PC-3 (cell line): ENCODE results near the gene ARHGEF25. TPM values are rescaled to one million over a fixed set of nuclear protein-coding genes. Genes with fewer than 3 reads are reported as not detected.
"Not testable (repeated sequence)": the region's sequence is repeated elsewhere in the genome, so short reads cannot be mapped to it uniquely, and the experiment has no call there.

Experiments used
- ATAC-seq: fragments of 200-7000 bp; cut with Tn5 transposase; 2 replicates; pipeline ENCODE4 v1.9.1; 2020; ENCODE audit warnings: mild to moderate bottlenecking, moderate library complexity
- BruUV-seq: library from RNA; stranded (reverse); fragments of 400-500 nt; replicated peaks from 2 replicates; lab custom pipeline; 2021; lab: Mats Ljungman, UMichigan
- CTCF ChIA-PET: fragments of 300-600 bp; sonication (Branson Sonifier 250); formaldehyde crosslinking; loops from one replicate; lab custom pipeline; 2022; ENCODE audit warnings: antibody characterized with exemption; lab: Charles Lee
- POLR2A ChIA-PET: fragments of 300-600 bp; sonication (Branson Sonifier 250); formaldehyde crosslinking; loops from one replicate; lab custom pipeline; 2022; ENCODE audit warnings: antibody characterized with exemption; ENCODE audit not compliant: unreplicated experiment; lab: Charles Lee
- DNase-seq: peaks from one replicate; pipeline ENCODE4 v3.0.0-alpha.2; 2015
- H2AFZ ChIP-seq: fragments of 300-600 bp; sonication (generic); 2 replicates; pipeline ENCODE4 v1.6.0; 2016; ENCODE audit warnings: antibody characterized with exemption, low read length
- H3F3A ChIP-seq: fragments of 300-600 bp; sonication (generic); one replicate; pipeline ENCODE4 v1.6.0; 2017; ENCODE audit warnings: antibody characterized with exemption, low read length, control low read depth, mild to moderate bottlenecking; ENCODE audit not compliant: unreplicated experiment
- H3K27ac ChIP-seq: fragments of 300-600 bp; sonication (generic); 2 replicates; pipeline ENCODE4 v1.5.1; 2016; ENCODE audit warnings: mild to moderate bottlenecking, low read length
- H3K27me3 ChIP-seq: fragments of 300-600 bp; sonication (generic); 2 replicates; pipeline ENCODE4 v1.6.1; 2016; ENCODE audit warnings: low read length, mixed read lengths
- H3K36me3 ChIP-seq: fragments of 300-600 bp; sonication (generic); 2 replicates; pipeline ENCODE4 v1.6.1; 2016; ENCODE audit warnings: low read depth, mixed run types, low read length, mixed read lengths
- H3K4me1 ChIP-seq: fragments of 300-600 bp; sonication (generic); 2 replicates; pipeline ENCODE4 v1.5.1; 2016; ENCODE audit warnings: low read length; ENCODE audit not compliant: insufficient read depth
- H3K4me2 ChIP-seq: fragments of 300-600 bp; sonication (generic); 2 replicates; pipeline ENCODE4 v1.6.0; 2016; ENCODE audit warnings: low read length
- H3K4me3 ChIP-seq: fragments of 300-600 bp; sonication (generic); 2 replicates; pipeline ENCODE4 v1.5.1; 2016; ENCODE audit warnings: mild to moderate bottlenecking, low read length, mixed read lengths
- H3K79me2 ChIP-seq: fragments of 300-600 bp; sonication (generic); 2 replicates; pipeline ENCODE4 v1.6.1; 2017; ENCODE audit warnings: low read length, mixed read lengths
- H3K9ac ChIP-seq: fragments of 300-600 bp; sonication (generic); 2 replicates; pipeline ENCODE4 v1.6.0; 2016; ENCODE audit warnings: mild to moderate bottlenecking, low read length
- H3K9me2 ChIP-seq: fragments of 300-600 bp; sonication (generic); replicated peaks from 2 replicates; pipeline ENCODE4 v1.6.1; 2016; ENCODE audit warnings: mixed run types, low read length, mixed read lengths
- H3K9me3 ChIP-seq: fragments of 300-600 bp; sonication (generic); 2 replicates; pipeline ENCODE4 v1.6.1; 2016; ENCODE audit warnings: low read length, mixed read lengths
- H4K20me1 ChIP-seq: fragments of 300-600 bp; sonication (generic); 2 replicates; pipeline ENCODE4 v1.6.1; 2016; ENCODE audit warnings: low read length, mixed read lengths
- EZH2 ChIP-seq: fragments of 300-600 bp; sonication (generic); IDR thresholded peaks from one replicate; pipeline ENCODE4 v1.6.1; 2017; ENCODE audit warnings: antibody characterized with exemption, mild to moderate bottlenecking, low read length; ENCODE audit not compliant: unreplicated experiment
- EZH2phosphoT487 ChIP-seq: fragments of 300-600 bp; sonication (generic); IDR thresholded peaks from 2 replicates; pipeline ENCODE4 v1.6.1; 2018; ENCODE audit warnings: mild to moderate bottlenecking, antibody characterized with exemption, low read length, borderline replicate concordance
- intact Hi-C: fragments of 100-400 bp; cut with micrococcal nuclease; formaldehyde crosslinking; loops from 2 replicates; pipeline ENCODE4 v1.9.0; 2023
- total RNA-seq: library from RNA; depleted of rRNA; stranded (reverse); fragments of >200 nt; gene quantifications from 2 replicates; pipeline ENCODE4 v1.2.3, GENCODE V29; 2014
- TF ChIP-seq, protein P1 (sequence below): fragments of 300-600 bp; sonication (generic); conservative IDR thresholded peaks from 2 replicates; pipeline ENCODE4 v1.5.1; 2017; ENCODE audit warnings: antibody characterized with exemption, low read depth, mild to moderate bottlenecking, low read length

ARHGEF25 gene
- total RNA-seq, 1 experiment from 2014 or later = 10.0 TPM

- BruUV-seq = no TSS peak
- H3K79me2 ChIP-seq = no peaks in the 10 kb centered on the region
- no peaks in the 10 kb centered on the region for H3F3A ChIP-seq
- H3K36me3 ChIP-seq = no peaks in the 10 kb centered on the region
- H3K4me2 ChIP-seq = no peak overlapping the region
- H3K4me1 ChIP-seq = peaks cover 10% of the 10 kb centered on the region
- H3K9me2 ChIP-seq = no peaks in the 10 kb centered on the region
- intact Hi-C loops = no loop called here
- ChIA-PET CTCF (no interaction called here), POLR2A (no interaction called here)
- no peak overlapping the region for H3K27ac ChIP-seq
- H3K9ac ChIP-seq = no peak overlapping the region
- DNase-seq (no peak), ATAC-seq (no peak)
- no peaks in the 10 kb centered on the region for H3K9me3 ChIP-seq
- H2AFZ ChIP-seq = no peak overlapping the region
- no peaks in the 10 kb centered on the region for H3K27me3 ChIP-seq
- TF ChIP-seq, protein P1, sequence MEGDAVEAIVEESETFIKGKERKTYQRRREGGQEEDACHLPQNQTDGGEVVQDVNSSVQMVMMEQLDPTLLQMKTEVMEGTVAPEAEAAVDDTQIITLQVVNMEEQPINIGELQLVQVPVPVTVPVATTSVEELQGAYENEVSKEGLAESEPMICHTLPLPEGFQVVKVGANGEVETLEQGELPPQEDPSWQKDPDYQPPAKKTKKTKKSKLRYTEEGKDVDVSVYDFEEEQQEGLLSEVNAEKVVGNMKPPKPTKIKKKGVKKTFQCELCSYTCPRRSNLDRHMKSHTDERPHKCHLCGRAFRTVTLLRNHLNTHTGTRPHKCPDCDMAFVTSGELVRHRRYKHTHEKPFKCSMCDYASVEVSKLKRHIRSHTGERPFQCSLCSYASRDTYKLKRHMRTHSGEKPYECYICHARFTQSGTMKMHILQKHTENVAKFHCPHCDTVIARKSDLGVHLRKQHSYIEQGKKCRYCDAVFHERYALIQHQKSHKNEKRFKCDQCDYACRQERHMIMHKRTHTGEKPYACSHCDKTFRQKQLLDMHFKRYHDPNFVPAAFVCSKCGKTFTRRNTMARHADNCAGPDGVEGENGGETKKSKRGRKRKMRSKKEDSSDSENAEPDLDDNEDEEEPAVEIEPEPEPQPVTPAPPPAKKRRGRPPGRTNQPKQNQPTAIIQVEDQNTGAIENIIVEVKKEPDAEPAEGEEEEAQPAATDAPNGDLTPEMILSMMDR = no peak
- TF ChIP-seq EZH2phosphoT487 (no peak), EZH2 (no peak)
- H4K20me1 ChIP-seq = no peaks in the 10 kb centered on the region
- H3K4me3 ChIP-seq = no peak overlapping the region
Observed at GRCh38 chr12:57638096-57638495, 26.9 kb downstream of the ARHGEF25 start.

- Histone ChIP-seq H3K4me2 (no peak overlapping the region), H3K36me3 (no peaks in the 10 kb centered on the region), H3K27me3 (no peaks in the 10 kb centered on the region), H3K9me3 (0 out of 2 replicates have a peak, but pooled peaks cover 4% of the 10 kb centered on the region), H4K20me1 (no peaks in the 10 kb centered on the region), H3K27ac (no peak overlapping the region), H2AFZ (no peak overlapping the region), H3F3A (no peaks in the 10 kb centered on the region), H3K9me2 (no peaks in the 10 kb centered on the region), H3K4me1 (no peaks in the 10 kb centered on the region), H3K79me2 (no peaks in the 10 kb centered on the region), H3K9ac (no peak overlapping the region), H3K4me3 (no peak overlapping the region)
- ChIA-PET CTCF (no interaction called here), POLR2A (no interaction called here)
- DNase-seq (no peak), ATAC-seq (no peak)
- intact Hi-C loops = no loop called here
- BruUV-seq = no TSS peak
- TF ChIP-seq, protein P1 = no peak
- no peak for TF ChIP-seq EZH2phosphoT487
- TF ChIP-seq EZH2 = no peak
Observed at GRCh38 chr12:57640175-57641042, 29.2 kb downstream of the ARHGEF25 start.

DNA sequence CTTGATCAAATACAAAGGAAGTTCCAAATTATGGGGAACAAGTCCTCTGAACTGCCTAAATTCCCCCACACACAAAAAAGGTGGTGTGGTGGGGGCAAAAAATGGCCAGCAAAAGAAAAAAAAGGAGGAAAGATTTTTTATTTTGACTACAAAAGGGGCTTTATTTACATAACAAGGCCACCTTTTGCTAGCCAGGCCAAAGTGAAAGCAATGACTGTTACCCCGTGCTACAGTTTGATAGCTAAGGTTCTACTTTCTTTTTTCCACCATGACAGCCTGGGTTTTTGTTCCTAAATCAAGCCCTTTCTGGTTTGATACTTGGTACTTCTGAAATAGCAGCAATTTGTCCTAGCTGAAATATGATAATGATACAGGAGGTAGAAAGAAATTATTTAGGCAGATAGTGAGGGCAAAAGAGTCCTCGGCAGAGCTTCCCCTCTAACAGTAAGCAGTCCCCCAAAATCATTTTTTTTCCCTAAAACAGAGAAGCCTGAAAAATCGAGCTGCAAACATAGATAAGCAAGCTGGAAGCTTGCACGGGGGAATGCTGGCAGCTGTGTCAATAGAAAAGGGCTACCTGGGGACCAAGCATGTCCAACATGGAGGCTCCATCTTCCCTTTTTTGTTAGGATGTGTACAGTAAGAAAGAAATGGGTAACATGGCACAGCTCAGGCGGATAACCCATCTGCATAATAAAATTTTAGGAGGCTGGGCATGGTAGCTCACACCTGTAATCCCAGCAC, 30.6 kb downstream of the ARHGEF25 start:
- no peaks in the 10 kb centered on the region for H4K20me1 ChIP-seq
- H3K36me3 ChIP-seq = no peaks in the 10 kb centered on the region
- intact Hi-C loops = no loop called here
- ChIA-PET CTCF (no interaction called here), POLR2A (no interaction called here)
- peaks cover 7% of the 10 kb centered on the region; the same call in 1 of the 2 replicates for H3K9me3 ChIP-seq
- no peaks in the 10 kb centered on the region for H3K79me2 ChIP-seq
- no peak overlapping the region for H3K4me2 ChIP-seq
- H3K4me1 ChIP-seq = no peaks in the 10 kb centered on the region
- no peak overlapping the region for H3K4me3 ChIP-seq
- H3K9me2 ChIP-seq = no peaks in the 10 kb centered on the region
- no peak overlapping the region for H2AFZ ChIP-seq
- H3K27ac ChIP-seq = no peak overlapping the region
- BruUV-seq = no TSS peak
- H3F3A ChIP-seq = no peaks in the 10 kb centered on the region
- ATAC-seq = no peak
- no peak overlapping the region for H3K9ac ChIP-seq
- DNase-seq = no peak
- no peaks in the 10 kb centered on the region for H3K27me3 ChIP-seq
- TF ChIP-seq EZH2phosphoT487 (no peak), EZH2 (no peak)
- TF ChIP-seq, protein P1 = no peak

GRCh38 chr12:57645990-57646658, 34.9 kb downstream of the ARHGEF25 start:
- CTCF ChIA-PET = not testable (repeated sequence)

More at GRCh38 chr12:57645990-57646658, 34.9 kb downstream of the ARHGEF25 start:
- POLR2A ChIA-PET, H3K27me3 ChIP-seq, BruUV-seq, H3K4me1 ChIP-seq, H3K9me2 ChIP-seq, intact Hi-C loops, H4K20me1 ChIP-seq, H3F3A ChIP-seq, H3K9ac ChIP-seq, H2AFZ ChIP-seq, H3K36me3 ChIP-seq, H3K4me2 ChIP-seq, ATAC-seq, H3K27ac ChIP-seq, H3K9me3 ChIP-seq, H3K79me2 ChIP-seq, H3K4me3 ChIP-seq: not testable (repeated sequence)
- DNase-seq = peak; percentile 34
